Spleen (tissue), 11 donors: ENCODE data around the gene MYB. TPM values are rescaled to one million over a fixed set of nuclear protein-coding genes. Genes with fewer than 3 reads are reported as not detected.

Experiments
- DNase-seq: peaks from one replicate; pipeline ENCODE4 v3.0.0-alpha.2; 2020
- H3K27ac ChIP-seq, 8 donors: fragments of 200-600 bp; sonication (generic) in 7 of 8; 1 replicate in 4 of 8; 2 replicates in 4 of 8; pipeline versions ENCODE4 v1.5.0 to v1.8.0; 2016 to 2021; ENCODE audit warnings: inconsistent platforms in 4 of 8, mild to moderate bottlenecking in 4 of 8, moderate library complexity in 1 of 8
- H3K27me3 ChIP-seq, 7 donors: fragments of 200-600 bp; sonication (generic) in 6 of 7; replicated peaks in 1 of 7; 1 replicate in 4 of 7; 2 replicates in 3 of 7; pipeline versions ENCODE4 v1.5.0 to v1.8.0; 2016 to 2021; ENCODE audit warnings: inconsistent platforms in 3 of 7, mild to moderate bottlenecking in 1 of 7
- H3K36me3 ChIP-seq, 6 donors: fragments of 200-600 bp; sonication (generic) in 5 of 6; 1 replicate in 4 of 6; 2 replicates in 2 of 6; pipeline versions ENCODE4 v1.5.0 to v1.8.0; 2016 to 2021; ENCODE audit warnings: inconsistent platforms in 2 of 6
- H3K4me1 ChIP-seq, 6 donors: fragments of 200-600 bp; sonication (generic) in 5 of 6; 1 replicate in 3 of 6; 2 replicates in 3 of 6; pipeline versions ENCODE4 v1.5.0 to v1.8.0; 2016 to 2021; ENCODE audit warnings: inconsistent platforms in 3 of 6
- H3K4me3 ChIP-seq, 8 donors: fragments of 200-600 bp; sonication (generic) in 7 of 8; 1 replicate in 4 of 8; 2 replicates in 4 of 8; pipeline versions ENCODE4 v1.5.0 to v1.8.0; 2016 to 2021; ENCODE audit warnings: inconsistent platforms in 4 of 8, mild to moderate bottlenecking in 4 of 8, moderate library complexity in 2 of 8
- H3K9me3 ChIP-seq, 8 donors: fragments of 200-600 bp; sonication (generic) in 7 of 8; 1 replicate in 4 of 8; 2 replicates in 4 of 8; pipeline versions ENCODE4 v1.5.0 to v1.8.0; 2016 to 2021; ENCODE audit warnings: inconsistent platforms in 4 of 8
- POLR2A ChIP-seq, 3 donors: fragments of 450-650 bp; IDR thresholded peaks; one replicate each; pipeline ENCODE4 v1.5.1; 2017; ENCODE audit warnings: antibody characterized with exemption in 3 of 3, mild to moderate bottlenecking in 1 of 3
- POLR2AphosphoS5 ChIP-seq, 3 donors: sonication (generic); formaldehyde crosslinking; IDR thresholded peaks; one replicate each; pipeline ENCODE4 v1.5.1; 2017; ENCODE audit warnings: antibody characterized with exemption in 3 of 3
- WGBS, 5 donors: extraction: QIAGEN DNeasy Blood & Tissue Kit in 3 of 5; methylation state at CpG; one replicate each; pipeline versions ENCODE4 v1.1.5 to v1.1.7; 2013 to 2018; 5-methylcytosine and 5-hydroxymethylcytosine counted together
- intact Hi-C: fragments of 100-400 bp; cut with DNase I; formaldehyde crosslinking; loops from one replicate; pipeline ENCODE4 v1.15.0; 2023; ENCODE audit warnings: low total_unique reads
- polyA plus RNA-seq, 3 donors: library from polyadenylated mRNA; stranded (reverse); fragments of 200-250 nt; gene quantifications; one replicate each; pipeline ENCODE4 v1.2.1, GENCODE V29; 2013
- total RNA-seq, 7 donors: library from RNA; depleted of rRNA in 3 of 7; stranded (reverse); fragments of >200 nt in 3 of 7; fragmentation: NEBNext Ultra II Directional in 4 of 7; extraction: Animal tissue kit (Norgen Biotek cat#: 25700) in 4 of 7; gene quantifications; one replicate each; pipeline versions ENCODE4 v1.1.0 to v1.2.1, GENCODE V29; 2016 to 2021
- TF ChIP-seq, protein P1 (sequence below), 11 experiments: fragments of 200-600 bp in 7 of 11; fragments of 450-650 bp in 4 of 11; sonication (generic) in 4 of 11; IDR thresholded peaks in 8 of 11; conservative IDR thresholded peaks in 3 of 11; 1 replicate in 7 of 11; 2 replicates in 4 of 11; pipeline versions ENCODE4 v1.4.0 to v1.8.0; 2016 to 2021; ENCODE audit warnings: antibody characterized with exemption in 11 of 11, inconsistent platforms in 4 of 11, mild to moderate bottlenecking in 1 of 11
- donor health status: healthy with polysubstance abuse.
- donor health status: DM: no; HTN: no; CAD: no; lungs with moderate emphysema.
- donor health status: DM: no; HTN: no; CAD: no.
- donor health status: Bipolar disorder and iron deficiency.
- donor health status: healthy.
- donor health status: DM: no; HTN: no; CAD: no.
- donor health status: DM: yes; HTN: yes; CAD: no.

Gene MYB
- total and polyA plus RNA-seq, 10 donors, result 0.45 to 6.6 (median 1.9) TPM

DNA sequence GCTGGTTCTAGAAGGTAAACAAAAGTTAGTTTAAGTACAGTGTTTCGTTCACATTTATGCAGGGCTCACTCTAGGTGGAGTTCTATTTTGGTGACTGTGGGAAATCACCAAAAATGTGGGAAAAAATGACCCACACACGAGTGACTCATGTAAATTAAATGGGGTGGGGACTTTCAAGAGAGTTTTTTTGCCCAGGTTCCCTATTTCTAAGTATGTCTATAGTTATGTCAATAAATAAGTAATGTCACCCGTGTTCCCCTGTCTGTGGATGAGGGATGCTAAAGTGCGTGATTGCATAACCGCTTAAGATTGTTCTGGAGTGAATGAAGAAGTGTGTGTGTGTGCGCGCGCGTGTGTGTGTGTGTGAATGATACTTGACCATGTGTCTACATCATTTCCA lies 69.1 kb downstream of the MYB start:
- Histone ChIP-seq H3K4me1 (no peaks in the 10 kb centered on the region), H3K4me3 (no peak overlapping the region), H3K27me3 (no peaks in the 10 kb centered on the region), H3K27ac (no peak overlapping the region), H3K9me3 (no peaks in the 10 kb centered on the region), H3K36me3 (no peaks in the 10 kb centered on the region)
- TF ChIP-seq POLR2AphosphoS5 (IDR thresholded peaks at IDR 0.05) (no peak), POLR2A (IDR thresholded peaks at IDR 0.05) (no peak)
- TF ChIP-seq, protein P1, sequence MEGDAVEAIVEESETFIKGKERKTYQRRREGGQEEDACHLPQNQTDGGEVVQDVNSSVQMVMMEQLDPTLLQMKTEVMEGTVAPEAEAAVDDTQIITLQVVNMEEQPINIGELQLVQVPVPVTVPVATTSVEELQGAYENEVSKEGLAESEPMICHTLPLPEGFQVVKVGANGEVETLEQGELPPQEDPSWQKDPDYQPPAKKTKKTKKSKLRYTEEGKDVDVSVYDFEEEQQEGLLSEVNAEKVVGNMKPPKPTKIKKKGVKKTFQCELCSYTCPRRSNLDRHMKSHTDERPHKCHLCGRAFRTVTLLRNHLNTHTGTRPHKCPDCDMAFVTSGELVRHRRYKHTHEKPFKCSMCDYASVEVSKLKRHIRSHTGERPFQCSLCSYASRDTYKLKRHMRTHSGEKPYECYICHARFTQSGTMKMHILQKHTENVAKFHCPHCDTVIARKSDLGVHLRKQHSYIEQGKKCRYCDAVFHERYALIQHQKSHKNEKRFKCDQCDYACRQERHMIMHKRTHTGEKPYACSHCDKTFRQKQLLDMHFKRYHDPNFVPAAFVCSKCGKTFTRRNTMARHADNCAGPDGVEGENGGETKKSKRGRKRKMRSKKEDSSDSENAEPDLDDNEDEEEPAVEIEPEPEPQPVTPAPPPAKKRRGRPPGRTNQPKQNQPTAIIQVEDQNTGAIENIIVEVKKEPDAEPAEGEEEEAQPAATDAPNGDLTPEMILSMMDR (IDR thresholded peaks at IDR 0.05 in 8 of 11, conservative IDR thresholded peaks at IDR 0.05 in 3 of 11), result no peak
- DNase-seq, result no peak
- intact Hi-C loops, result no loop called here
- WGBS, 5 donors, result 75 to 81% (median 77%) methylated on average over 9 of the region's 9 CpGs

DNA sequence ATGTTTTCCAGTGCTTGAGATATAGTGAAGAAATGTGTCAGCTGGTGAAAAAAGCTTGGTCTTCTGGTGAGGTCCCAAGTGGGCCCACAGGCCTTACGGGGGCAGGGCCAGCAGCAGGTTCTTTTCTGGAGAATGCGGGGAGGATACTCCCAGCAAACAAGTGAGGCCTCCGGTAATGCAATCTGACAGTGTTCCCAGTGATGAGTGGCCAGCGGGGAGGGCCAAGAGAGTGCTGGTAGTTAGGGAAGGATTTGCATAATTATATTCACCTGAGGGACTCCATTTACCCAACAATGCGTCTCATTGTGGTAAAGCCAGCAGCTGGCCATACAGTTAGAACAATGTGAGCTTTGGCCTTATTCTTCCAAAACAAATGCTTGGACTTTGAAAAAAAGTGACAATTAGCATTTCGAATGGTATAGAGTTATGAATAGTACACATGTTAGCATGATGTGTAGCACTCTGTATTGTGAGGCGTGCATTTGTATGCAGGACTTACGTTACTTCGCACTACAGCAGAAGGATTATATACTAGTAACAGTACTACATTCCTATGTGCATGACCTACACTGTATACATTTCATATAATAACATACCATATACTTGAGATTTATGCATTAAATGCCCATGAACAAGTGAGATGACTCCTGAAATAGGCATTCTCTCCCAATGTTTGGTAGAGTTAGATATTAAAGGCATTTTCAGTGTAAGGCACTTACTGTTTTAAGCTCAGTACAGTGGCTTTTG lies 69.8 kb downstream of the MYB start:
- Histone ChIP-seq H3K9me3 (no peaks in the 10 kb centered on the region), H3K36me3 (no peaks in the 10 kb centered on the region), H3K27me3 (no peaks in the 10 kb centered on the region), H3K4me1 (no peaks in the 10 kb centered on the region), H3K4me3 (no peak overlapping the region), H3K27ac (no peak overlapping the region)
- TF ChIP-seq POLR2A (IDR thresholded peaks at IDR 0.05), result no peak
- no peak for TF ChIP-seq POLR2AphosphoS5 (IDR thresholded peaks at IDR 0.05)
- TF ChIP-seq, protein P1 (IDR thresholded peaks at IDR 0.05 in 8 of 11, conservative IDR thresholded peaks at IDR 0.05 in 3 of 11), result no peak
- intact Hi-C loops, result no loop called here
- no peak for DNase-seq
- WGBS, 5 donors, result 90 to 95% (median 93%) methylated on average over 9 of the region's 9 CpGs

DNA sequence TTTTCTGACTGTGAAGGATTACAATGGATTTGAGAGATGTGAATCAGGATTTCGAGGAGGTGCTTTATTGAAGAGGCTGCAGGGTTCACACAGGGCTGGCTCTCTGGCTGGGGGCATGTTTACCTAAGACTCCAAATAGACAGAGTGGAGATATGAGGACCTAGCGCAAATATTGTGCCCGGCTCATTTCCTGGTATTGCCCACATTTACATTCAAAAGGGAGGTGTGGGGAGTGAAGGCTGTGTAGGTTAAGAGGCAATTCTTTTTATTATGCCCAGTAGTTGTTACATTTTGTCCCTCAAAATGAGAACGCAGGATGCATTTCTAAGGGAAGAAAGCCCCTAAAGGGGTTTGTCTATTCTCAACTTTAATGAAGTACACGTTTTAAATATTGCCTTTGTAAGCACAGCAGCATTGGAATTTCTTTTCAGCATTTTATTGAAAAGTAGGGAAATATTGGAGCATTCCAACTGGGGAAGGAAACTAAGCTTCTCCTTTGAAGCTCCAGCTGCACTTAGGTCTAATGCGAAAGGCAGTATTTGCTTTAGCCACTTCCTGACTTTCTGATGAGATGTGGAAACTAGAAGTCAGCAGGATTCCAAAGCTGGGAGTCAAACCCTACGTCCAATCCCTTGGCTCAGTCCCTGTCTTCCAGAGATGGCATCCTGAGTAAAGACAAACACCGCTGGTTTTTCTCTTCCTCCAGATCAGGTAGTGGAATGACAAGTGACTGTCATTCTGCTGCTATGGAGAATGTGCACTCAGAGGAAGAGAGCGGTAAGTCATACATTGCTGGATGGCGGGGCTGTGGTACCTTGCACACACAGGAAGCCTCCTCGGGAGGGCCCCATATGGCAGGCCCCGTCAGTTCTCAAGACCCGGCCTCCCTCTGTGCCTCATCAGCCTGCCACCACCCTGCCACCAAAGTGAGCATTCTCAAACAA lies 70.7 kb downstream of the MYB start:
- H3K27me3 ChIP-seq, result no peaks in the 10 kb centered on the region
- intact Hi-C loops, result no loop called here
- H3K9me3 ChIP-seq, result no peaks in the 10 kb centered on the region
- WGBS, 5 donors, result 61 to 77% (median 74%) methylated on average over 13 of the region's 13 CpGs
- TF ChIP-seq, protein P1 (IDR thresholded peaks at IDR 0.05 in 8 of 11, conservative IDR thresholded peaks at IDR 0.05 in 3 of 11), result no peak
- no peak for TF ChIP-seq POLR2AphosphoS5 (IDR thresholded peaks at IDR 0.05)
- no peak overlapping the region for H3K27ac ChIP-seq
- H3K36me3 ChIP-seq, result no peaks in the 10 kb centered on the region
- no peaks in the 10 kb centered on the region for H3K4me1 ChIP-seq
- no peak overlapping the region for H3K4me3 ChIP-seq
- DNase-seq, result no peak

DNA sequence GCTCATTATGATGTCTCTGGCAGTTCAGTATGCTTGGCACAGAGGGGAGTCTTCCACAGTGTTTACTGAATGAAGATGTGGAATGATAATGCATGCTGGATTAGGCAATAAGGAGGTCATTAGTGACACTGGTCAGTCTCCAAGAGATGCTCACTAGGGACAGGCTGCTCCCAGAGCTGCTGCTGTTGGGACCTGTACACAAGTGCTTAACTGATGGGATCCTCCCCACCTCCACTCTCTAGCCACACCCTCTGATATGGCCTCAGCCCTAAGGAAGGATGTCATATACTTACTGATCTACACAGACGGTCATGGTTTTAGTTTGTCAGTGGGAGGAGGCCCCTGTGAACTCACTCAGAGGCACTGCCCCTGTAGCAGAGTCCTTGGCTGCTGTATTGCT lies 73.4 kb downstream of the MYB start:
- Histone ChIP-seq H3K9me3 (no peaks in the 10 kb centered on the region), H3K4me1 (no peaks in the 10 kb centered on the region), H3K36me3 (no peaks in the 10 kb centered on the region), H3K27me3 (no peaks in the 10 kb centered on the region), H3K4me3 (no peak overlapping the region), H3K27ac (no peak overlapping the region)
- intact Hi-C loops, result no loop called here
- DNase-seq, result no peak
- TF ChIP-seq POLR2AphosphoS5 (IDR thresholded peaks at IDR 0.05), result no peak
- TF ChIP-seq, protein P1 (IDR thresholded peaks at IDR 0.05 in 8 of 11, conservative IDR thresholded peaks at IDR 0.05 in 3 of 11), result no peak
- TF ChIP-seq POLR2A (IDR thresholded peaks at IDR 0.05), result no peak
- WGBS, 5 donors, result 33 to 85% (median 62%) methylated on average over 1 of the region's 1 CpG; no CpG with 5 or more reads in 1 of the 5 donors
